HG03571 (cell line): ENCODE data around the gene NPLOC4.

ENCODE experiments used
- ATAC-seq: cut with Tn5 transposase; IDR thresholded peaks from one replicate; pipeline ENCODE4 v1.9.1; 2021; ENCODE audit not compliant: unreplicated experiment

NPLOC4 gene

DNA sequence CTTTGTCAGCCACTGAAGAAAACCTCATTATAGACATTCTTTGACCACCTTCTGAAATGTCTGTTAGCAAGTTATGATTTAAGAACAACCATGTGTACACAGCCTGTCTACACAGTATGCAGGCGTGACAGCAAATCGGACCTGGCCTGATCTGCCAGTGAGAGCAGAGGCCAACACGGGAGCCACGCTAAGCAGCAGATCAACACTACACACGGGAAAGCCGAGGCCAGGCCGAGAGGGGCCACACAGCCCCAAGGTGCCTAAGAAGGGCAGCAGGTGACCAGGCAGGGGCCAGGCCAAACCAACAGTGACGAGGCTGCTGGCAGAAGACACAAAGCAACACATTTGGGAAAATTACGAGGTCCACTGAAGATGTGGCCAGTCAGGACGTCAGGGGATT lies 68.5 kb downstream of the NPLOC4 start:
- ATAC-seq = no peak

DNA sequence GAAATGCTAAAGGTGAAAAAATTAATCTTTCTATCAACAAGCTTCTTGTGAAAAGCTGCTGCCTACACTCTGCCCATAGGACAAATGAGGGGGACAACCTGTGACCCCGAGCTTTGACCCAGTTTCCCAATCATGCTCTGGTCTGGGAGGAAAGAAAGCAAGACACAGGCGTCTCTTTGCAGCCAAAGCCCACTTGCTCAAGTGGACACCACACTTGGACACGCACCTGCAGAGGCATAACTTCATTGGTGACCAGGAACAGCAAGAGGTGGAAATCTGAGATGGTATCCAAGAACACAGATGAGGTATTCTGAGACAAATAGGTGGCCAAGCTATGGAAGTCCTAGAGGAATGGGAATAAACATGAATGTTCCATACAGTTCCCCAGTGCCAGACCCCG lies 69.7 kb downstream of the NPLOC4 start:
- ATAC-seq = no peak

DNA sequence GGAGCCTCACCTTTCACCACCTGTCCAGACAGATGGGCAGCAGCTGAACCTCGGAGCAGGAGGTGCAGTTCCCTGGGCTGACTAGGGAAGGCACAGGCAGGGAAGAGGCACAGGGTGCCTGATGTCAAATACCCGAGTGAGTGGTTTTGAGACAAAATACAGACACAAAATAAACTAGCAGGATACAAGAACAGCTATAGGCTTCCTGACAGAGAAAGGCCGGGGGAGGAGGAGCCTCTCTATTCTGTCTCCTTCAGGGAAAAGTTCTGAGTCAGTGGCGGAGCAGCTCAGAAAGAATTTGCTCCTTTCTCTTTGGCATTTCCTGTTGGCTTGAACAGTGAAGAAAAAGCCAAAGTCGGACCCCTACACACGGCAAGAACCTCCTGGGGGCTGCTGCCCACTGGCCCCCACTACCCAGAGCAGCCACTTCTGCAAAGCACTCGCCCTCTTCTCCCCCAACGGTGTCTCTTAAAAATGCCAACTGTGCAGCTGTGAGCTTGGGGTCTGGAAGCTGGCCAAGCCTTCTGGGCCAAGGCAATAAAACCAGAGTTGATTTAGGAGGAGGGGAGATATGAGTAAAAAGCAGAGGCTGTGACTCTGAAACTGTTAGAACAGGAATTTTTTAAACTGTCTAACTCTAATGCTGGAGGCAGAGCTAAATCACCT lies 70.3 kb downstream of the NPLOC4 start:
- no peak for ATAC-seq

DNA sequence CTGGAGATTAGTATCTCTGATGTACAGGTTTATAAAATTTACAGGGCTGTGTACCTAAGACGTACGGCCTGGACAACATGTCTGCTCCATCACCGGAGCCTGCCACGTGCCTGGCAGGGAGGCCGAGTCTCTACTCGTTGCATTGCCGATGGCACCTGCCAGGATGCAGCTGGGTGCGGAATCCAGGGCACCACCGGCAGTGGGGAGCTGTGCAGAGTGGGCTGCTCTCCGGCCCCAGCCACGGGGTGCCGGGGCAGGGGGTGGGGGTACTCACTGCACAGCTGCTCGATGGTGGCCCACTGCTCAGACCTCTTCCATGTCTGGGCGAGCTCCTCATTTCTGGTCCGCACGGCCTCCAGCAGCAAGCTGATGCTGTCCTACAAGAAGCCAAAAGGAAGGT lies 71.7 kb downstream of the NPLOC4 start:
- ATAC-seq = no peak

DNA sequence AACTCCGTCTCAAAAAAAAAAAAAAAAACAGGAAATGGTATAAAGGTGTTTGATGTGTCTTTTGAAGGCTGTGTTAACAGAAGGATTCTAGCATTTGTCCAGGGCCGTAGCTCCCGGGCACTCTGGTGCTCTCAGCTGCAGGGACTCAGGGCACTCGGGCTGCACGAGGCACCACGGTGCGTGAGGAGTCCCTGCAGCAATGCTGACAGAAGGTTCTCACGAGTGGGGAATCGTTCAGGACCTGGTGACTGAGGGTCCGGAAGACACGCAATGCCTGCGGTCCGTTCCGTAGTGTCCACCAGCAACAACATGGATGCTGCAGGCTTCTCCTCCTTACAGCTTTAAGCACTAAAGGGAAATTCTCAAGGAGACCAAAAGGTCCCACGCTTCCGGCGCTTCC lies 72.1 kb downstream of the NPLOC4 start:
- ATAC-seq = no peak

DNA sequence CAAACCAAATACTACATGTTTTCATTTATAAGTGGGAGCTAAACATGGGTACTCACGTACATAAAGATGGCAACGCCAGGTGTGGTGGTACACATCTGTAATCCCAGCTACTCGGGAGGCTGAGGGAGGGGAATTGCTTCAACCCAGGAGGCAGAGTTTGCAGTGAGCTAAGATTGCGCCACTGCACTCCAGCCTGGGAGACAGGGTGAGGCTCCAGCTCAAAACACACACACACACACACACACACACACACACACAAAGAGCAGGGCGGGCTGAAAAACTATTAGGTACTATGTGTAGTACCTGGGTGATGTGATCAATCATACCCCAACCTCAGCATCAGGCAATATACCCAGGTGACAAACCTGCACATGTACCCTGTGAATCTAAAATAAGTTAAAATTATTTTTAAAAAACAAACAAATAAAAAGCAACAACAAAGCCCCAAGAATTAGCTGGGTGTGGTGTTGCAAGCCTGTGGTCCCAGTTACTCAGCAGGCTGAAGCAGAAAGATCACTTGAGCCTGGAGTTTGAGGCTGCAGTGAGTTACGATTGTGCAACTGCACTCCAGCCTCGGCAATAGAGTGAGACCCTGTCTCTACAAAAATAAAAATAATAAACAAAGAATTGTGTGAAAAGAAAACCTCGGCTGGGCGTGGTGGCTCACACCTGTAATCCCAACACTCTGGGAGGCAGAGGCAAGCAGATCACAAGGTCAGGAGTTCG lies 72.9 kb downstream of the NPLOC4 start:
- ATAC-seq = no peak

DNA sequence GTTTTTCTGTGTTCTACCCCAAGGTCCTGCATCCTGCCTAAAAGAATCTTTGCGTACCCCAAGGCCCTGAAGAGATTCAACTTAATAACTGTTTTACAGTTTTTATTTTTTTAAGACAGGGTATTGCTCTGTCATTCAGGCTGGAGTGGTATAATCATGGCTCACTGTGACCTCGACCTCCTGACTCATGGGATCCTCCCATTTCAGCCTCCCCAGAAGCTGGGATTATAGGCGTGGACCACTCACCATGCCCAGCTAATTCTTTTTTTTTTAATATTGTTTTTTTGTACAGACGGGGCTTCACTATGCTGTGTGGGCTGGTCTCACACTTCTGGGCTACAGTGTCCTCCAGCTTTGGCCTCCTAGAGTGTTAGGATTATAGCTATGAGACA lies 75.4 kb downstream of the NPLOC4 start:
- no peak for ATAC-seq

DNA sequence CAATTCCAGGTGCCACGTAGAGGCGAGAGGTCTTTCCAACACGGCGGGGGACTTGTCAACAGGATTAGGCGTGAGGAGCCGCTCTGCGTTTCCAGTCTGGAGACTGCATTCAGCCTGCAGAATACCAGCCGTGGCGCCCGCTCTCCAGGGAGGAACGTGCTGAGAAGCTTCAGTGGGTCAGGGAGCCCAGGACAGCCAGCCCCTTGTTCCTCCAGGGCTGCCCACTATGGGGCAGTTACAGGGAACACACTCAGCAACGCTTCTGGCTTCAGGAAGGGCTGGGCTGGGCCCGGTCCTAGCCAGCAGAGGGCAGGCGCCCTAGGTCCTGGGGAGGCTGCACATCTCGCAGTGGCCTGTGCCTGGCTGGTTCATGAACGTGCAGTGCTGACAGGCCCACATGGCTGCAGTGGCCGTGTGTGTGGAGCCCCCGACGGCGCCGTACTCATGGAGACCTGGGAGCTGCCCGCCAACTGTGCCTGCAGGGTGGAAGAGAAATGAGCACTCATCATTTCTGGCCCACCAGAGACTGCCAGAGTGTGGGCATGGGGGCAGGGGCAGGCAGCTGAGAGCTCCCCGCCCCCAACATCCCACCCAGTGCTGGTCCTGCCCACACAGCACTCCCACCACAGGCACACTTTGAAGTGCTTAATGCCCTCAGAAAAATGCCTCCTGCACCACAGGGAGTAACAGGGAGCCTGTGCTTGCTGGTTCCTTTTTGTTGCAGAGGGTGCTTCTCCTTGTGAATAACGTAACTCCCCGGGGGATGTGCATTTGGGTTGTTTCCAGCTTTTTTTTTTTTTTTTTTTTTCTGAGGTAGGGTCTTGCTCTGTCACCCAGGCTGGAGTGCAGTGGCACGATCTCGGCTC lies 77.7 kb downstream of the NPLOC4 start:
- no peak for ATAC-seq

DNA sequence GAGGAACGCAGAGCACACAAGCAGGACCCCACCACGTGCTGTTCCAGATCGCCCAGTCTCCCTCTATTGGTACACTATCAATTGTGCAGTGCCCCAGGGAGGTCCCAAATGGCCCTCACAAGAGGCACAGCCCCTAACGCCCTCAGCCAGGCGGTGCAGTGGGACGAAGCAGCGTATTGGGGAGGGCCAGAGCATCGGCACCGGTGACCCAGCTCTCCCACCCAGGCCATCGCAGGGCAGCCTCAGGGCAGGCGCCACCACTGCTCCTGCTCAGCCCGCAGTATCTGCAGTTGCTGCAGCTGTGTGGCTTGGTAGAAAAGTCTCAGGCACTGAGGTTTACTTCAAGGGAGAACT lies 78.8 kb downstream of the NPLOC4 start:
- no peak for ATAC-seq

DNA sequence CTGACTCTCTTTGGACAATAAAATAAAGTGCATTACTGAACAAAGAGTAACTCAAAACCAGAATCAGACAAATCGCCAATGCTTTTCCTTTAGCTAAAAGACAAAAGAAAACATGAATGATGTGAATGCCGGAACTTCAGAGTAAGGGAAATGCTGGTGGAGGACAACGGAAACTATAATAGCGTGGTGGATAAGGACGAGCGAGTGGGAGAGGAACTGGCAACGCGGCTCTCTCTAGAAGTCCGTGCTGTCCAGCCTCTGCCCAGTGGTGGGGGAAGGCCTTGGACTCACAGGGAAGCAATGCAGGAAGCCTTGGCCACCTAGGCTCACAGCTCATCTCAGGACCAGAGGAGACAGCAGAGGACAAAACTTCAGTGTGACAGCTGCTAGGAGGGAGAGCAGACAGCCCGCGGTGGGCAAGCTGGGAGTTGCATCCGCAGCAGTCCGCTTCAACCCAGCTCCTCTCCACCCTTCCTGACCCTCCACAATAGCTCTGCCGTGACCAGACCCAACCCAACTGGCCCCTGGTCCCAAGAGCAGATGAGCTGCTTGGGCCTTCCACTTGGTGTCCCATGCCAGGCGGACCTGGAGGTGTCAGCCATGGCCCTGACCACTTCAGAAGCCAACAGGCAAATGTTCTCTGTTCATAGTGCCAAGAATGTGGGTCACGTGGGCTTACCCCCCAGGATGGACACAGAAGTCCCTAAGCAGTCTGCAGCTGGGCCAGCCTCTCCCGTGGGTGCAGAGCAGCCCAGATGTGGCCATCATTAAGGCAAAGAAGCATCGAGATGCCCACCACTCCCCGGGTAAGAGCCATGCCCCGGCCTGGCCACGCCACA lies 79.4 kb downstream of the NPLOC4 start:
- no peak for ATAC-seq

DNA sequence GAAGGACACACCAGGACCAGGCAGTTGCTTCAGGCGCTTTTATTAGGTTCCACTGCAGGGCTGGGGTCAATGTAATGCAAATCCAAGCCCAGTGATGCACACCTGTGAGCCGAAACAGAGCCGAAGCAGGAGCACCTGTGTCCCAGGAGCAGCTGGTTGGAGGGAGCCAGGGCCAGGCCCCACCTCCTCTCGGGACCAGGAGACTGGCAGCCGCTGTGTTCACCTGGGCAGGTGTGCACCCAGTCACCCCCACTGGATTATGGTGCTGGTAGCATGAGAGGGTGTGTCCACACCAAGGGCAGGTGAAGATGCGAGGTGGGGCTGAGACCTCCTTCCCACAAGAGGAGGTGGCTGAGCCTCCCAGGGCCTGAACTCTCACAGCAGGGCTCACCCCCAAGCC lies 80.0 kb downstream of the NPLOC4 start:
- no peak for ATAC-seq

DNA sequence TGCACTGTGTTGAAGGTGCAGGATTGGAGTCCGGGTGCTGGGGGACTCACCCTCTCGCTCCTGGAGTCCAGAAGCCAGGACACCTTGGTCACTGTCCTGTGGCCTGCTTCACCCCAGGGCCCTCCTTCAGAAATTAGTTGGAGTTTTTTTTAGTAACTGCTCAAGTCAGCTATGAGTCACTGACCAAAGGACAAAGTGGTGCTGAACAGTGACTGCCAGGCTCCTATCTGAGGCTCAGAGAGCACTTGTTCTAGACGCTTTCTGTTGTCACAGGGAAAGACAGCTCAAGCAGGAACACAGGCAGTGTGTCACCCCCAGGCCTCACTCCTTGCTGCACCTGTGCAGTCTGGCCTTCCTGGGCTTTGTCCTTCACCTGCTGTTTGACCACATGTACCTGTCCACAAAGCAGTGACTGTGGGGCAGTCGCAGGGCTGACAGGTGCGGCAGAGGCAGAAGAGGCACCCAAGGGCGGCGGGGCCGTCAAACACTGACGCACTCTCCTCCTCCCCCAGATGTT lies 80.7 kb downstream of the NPLOC4 start:
- no peak for ATAC-seq

DNA sequence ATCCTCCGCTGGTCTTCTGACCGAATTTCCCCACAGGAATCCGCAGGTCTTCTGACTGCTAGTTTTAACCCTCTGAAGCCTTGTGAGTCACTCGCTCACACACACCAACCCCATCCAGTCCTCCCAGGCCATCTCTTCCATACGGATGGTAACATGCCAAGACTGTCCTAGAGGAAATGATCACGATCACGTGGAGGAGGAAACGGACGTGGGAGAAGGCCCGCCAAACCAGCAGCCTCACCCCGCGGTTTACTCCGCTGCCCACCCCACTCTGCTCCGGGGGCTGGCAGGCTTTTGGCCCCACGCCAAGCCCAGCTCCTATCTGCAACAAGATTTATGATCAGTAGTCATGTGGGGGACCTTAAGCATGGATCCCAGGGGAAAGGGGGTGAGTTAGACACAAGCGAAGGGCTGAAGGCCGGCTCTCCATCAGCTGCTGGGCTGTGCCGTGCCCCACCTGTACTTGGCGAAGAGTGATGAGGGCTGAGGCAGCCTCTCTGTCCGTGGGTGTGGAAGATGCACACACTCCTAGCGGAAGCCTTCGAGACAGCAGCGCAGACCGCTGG lies 83.2 kb downstream of the NPLOC4 start:
- no peak for ATAC-seq

DNA sequence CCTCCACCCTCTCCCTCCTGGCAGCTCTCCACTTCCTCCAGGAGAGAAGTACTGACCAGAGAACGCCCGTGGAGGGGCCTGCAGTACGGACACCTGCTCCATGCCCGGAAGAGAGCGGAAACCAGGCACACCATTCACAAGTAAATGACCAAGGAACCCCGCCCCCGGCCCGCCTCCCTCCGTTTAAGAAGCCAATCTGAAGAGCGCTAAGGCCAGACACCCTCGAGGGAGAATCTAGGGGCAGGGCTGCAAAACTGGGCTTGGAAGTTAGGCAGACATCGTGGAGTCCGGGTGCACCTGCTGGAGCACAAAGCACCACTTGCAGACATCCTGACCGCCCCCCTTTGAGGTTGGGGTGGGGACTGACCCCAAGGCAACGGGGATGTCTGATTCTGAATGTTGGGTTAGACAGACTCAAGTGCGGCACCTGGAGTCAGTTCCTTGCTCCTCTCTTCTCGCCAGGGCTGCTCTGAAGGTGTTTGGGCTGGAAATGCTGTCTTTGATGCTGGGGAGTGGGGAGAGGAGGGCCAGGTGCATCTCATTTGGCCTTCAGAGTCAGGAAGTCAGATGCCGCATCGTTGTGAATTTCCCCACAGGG lies 83.8 kb downstream of the NPLOC4 start:
- ATAC-seq = peak; percentile 17

DNA sequence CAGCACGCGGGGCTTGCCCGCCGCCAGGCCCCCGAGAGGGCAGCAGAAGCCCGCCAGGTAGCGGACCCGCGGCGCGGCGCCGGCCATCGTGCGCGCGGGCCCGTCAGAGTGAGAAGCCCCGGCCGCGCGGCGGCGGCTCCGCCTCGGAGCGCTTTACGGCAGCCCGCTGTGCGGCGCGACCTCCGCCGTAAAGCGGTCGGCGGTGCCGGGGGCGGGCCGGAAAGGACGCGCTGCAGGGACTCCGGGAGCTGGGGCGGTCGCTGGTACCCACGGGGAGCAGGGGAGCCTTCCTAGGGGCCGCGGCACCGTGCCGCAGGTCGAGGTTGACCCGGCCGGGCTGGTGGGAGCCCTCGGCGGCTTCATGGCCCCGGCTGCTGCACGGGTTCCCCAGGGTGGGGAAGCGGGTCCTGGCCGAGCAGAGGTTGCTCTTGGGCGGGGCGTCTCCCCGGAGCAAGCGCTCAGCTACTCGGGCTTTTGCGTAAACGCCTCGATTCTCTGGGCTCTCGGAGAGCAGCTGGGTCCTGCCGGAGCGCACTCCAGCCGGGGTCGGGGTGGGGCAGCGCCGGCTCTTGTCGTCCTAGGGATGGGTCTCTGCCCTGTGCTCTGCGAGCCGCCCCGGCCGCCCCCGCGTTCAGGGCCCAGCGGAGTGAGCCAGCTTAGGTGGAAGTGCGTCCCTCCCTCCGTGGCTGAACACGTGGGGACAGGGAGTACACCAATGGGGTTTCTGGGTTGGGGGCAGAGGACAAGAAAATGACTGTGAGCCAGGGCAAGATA lies 84.5 kb downstream of the NPLOC4 start, which contains the start of gene FAAP100:
Gene FAAP100, minus strand, starts transcription at position 110 of the 774 bp plus-strand sequence. Its CDS starts 23 bp downstream, at position 87.
- ATAC-seq = peak; percentile 50

DNA sequence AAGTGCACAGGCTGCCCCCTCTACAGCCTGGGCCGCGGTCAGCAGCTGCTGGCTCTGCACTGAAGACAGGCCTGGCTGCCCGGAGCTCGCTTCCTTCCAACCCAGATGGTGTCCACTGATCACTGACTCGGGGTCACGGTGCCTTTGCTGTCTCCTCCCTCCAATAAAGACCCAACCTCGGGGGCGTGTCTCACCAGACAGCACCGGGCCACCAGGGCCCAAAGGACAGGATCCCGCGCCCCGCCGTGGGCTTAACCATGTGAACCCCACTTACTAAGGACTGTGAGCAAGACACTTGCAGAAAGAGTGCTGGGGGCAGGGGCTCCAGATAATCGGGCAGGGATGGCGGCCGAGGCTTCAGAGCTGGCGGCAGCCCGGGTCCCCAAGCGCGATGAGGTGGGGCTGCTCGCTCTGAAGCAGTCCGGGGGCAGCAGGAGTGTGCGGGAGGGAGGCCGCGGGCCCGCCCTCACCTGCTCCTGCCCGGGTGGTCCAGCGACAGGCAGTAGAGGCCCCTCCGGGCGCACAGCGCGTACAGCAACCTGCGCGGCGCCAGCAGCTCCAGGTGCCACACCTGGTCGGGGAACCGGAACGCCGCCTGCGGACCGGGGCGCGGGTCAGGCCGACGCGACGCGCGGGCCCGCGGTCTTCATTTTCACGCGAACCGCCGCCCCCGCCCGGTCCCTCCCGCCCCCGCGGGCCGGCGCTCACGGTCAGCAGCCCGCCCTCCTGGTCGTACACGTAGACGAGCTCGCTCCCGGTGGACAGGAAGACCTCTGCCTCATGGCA lies 85.3 kb downstream of the NPLOC4 start:
- ATAC-seq = no peak

DNA sequence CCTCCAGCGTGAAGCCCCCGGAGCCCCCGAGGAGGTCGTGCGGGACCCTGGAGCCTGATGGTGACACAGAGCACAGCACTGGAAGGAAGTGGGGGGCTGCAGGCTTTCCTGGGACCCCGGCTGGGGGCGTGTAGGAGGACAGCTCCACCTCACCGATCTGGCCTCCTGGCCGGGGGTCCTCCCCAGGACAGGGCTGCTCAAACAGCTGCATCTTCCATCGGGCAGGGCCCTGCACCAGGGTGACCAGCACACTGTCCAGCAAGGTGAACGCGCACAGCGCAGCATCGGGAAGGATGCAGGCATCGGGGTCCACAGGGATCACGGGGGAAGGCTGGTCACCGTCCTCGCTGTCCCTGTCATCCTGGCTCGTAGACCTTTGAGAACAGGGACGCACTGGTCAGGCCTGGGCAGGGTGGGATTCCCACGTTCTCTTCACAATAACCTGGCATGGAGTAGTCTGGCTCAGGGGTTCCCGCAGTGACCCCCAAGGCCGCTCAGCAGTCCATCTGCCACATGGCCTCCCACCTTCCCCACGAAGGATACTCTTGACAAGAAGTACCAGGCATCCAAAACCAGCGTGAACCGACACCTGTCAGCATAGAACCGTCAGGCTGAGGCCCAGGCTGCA lies 86.0 kb downstream of the NPLOC4 start:
- no peak for ATAC-seq

DNA sequence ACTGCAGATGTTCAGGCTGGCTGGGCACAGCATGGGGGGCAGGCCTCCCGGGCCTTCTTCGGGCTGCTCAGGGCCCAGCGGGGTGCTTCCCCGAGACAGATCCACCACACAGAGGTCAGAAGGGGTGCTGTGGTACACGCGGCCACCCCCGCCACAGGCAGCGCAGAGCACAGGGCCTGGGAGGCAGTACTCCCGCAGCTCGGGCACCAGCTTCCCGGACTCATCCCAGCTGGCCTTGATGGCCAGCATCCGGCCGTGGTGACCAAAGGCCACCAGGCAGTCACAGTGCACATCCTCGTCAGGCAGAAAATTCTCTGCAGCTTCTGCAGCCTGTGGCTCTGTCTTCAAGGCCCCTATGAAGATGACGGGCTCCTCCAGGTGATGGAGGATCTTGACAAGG lies 86.6 kb downstream of the NPLOC4 start:
- no peak for ATAC-seq
